ENCODE measurements around the gene RTCA.
A peak's percentile ranks its signal among the peaks of the same experiment; 100 is the strongest.
"Not testable (repeated sequence)": the region's sequence is repeated elsewhere in the genome, so short reads cannot be mapped to it uniquely, and the experiment has no call there.

RTCA gene

DNA sequence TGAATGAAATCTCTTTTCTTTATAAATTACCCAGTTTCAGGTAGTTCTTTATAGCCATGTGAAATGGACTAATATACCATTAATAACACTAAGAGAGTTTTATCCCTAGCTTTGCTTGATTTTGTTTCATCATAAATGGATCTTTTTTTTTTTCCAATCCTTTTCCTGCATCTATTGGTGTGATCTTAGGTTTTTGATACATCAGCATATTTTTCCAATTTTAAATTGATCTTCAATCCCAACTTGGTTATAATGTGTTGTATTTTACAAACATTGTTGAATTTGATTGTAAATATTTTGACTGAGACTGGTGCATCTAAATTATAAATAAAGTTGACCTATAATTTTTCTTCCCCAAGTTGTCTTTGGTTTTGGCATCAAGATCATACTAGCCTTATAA, 4.3 kb upstream of the RTCA start:
- DNase-seq, result no peak

DNA sequence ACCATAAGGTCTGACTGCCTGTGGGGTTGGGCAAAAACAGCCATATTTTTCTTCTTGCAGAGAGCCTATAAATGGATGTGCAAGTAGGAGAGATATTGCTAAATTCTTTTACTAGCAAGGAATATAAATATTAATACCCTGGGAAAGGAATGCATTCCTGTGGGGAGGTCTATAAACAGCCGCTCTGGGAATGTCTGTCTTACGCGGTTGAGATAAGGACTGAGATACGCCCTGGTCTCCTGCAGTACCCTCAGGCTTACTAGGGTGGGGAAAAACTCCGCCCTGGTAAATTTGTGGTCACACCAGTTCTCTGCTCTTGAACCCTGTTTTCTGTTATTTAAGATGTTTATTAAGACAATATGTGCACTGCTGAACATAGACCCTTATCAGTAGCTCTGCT, 1.9 kb upstream of the RTCA start:
- DNase-seq, result not testable (repeated sequence)

DNA sequence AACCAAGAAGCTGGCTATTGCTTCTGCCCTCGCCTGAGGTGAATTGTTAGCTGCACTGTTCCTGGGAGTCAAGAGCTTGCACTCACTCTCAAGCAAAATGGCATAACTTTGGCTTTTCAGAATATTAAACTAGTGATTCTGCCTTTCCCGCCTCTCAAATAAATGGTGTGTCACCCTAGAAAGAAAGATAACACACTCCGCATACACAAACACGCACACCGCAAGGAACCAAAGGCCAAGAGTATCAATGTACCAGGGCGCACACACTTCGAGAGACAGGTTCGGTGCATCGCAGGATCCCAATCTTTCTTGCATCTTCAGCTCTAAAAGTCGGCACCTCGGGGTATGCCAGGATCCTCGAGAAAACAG, 470 bp upstream of the RTCA start:
- DNase-seq, result peak; percentile 13

DNA sequence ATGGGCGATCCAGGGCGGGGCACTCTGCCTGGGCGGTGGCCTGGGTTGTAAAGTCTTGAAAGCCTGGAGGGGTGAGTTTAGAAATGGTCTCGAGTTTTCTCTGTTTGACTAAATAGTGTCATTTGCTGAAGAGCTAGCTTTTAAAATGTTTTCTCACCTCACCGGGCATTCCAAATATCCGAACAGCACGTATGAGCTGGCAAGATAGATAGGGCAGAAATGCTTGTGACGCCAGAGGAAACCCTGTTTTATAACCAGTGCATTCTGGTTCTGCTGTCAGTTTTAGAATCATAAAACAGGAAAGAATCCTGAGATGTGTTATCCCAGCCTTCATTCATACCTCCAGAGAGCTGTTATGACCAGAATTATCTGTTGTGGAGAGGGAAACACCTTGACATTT, 725 bp downstream of the RTCA start:
- DNase-seq, result no peak

DNA sequence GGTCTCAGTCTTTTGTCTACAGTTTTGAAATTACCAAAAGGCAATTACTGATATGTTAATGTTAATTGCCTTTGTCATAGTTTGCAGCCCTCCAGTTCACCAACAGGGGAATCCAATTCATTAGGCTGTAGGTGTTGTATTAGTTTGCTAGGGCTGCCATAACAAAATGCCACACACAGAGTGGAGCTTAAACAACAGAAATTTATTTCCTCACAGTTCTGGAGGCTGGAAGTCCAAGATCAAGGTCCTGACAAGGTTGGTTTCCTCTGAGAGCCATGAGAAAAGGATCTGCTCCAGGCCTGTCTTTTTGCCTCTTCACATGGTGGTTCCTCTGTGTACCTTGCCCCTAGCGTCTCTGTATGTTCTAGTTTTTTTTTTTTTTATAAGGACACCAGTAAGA, 1.3 kb downstream of the RTCA start:
- no peak for DNase-seq

DNA sequence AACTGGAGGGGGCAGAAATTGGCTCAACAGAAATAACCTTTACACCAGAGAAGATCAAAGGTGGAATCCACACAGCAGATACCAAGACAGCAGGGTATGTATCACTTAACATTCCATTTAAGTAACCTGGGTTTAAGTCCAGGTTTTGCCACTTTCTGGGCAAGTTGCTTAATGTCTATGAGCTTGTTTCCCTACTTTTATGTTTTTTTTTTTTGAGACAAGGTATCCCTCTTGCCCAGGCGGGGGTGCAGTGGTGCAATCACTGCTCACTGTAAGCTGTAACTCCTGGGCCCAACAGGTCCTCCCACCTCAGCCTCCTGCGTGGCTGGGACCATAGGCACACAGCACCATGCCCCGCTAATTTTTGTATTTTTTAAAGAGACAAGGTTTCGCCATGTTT, 2.2 kb downstream of the RTCA start:
- DNase-seq, result no peak

DNA sequence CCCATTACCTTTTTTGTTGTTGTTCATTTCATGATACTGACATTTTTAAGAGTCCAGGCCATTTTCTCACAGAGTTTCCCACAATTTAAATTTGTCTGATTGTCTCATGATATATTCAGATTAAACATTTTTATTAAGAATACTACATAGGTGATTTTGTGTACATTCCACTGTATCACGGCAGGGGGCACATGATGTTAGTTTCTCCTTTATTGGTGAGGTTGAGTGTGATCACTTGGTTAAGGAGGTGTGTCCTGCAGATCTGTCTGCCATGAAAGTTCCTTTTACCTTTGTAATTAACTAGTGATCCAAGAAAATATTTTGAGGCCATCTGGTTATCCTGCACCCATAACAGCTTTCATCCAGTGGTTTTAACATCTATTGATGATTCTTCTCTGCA, 11.8 kb downstream of the RTCA start:
- DNase-seq, result no peak

DNA sequence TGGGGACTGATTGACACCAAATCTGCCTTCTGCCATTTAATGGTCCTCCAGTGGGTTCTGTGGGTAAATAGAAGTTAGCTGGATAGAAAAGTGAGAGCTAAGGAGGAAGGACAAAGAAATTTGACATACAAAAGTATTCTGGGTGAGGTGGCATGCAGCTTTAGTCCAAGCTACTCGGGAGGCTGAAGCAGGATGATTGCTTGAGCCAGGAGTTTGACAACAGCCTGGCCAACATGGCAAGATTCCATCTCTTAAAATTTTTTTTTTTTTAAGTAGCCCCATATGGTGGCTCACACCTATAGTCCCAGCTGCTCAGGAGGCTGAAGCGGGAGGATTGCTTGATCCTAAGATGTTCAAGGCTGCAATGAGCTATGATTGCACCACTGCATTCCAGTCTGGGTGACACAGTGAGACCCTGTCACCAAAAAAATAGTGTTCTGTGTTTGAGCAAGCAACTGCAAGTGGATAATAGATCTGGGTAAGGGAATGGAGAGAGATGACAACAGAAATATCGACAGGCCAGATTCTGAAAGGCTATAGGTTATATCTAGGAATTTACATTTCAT, 13.4 kb downstream of the RTCA start:
- DNase-seq, result no peak

DNA sequence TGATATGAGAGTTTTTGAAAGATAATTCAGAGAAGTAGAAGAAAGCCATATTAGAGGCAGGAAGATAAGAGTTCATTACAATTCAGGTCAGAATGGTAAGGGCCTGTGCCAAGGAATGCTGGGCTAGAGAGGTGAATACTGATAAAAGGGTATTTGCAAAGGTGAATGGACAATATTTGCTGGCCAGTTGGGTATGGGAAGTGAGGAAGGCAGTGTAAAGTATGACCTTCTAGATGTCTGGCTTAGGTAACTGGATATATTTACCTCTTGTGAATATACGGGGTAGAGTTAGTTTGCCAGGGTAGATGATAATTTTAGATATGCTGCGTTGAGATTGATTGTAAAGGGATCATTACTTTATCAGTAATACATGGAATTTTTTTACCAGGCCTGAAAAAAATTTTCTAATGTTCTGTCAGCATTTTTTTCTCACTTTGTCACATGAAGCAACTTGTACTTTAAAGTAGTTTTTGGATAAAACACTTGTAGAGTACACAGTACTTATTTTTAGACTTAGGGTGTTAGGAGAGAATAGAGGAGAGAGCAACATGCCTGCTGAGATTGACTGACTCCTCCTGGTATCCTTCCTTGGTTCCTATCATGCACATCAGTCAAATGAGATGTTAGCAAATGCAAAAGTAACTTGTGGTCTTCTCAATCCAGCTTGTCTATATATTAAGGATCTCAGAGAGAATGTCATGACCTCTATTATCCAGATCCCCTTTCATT, 14.1 kb downstream of the RTCA start:
- DNase-seq, result no peak

DNA sequence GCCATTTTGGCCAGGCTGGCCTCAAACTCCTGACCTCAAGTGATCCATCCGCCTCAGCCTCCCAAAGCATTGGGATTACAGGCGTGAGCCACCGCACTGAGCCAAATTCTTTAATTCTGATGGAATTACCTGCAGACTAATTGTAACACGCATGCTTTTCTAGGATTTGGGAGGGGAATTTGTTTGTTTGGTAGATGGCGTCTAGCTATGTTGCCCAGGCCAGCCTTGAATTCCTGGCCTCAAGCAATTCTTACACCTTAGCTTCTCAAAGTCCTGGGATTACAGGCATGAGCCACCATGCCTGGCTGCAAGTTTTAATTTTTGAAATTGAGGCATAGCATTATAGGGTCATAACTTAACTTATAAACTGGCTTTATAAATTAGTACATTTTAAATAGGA, 18.6 kb downstream of the RTCA start:
- no peak for DNase-seq

DNA sequence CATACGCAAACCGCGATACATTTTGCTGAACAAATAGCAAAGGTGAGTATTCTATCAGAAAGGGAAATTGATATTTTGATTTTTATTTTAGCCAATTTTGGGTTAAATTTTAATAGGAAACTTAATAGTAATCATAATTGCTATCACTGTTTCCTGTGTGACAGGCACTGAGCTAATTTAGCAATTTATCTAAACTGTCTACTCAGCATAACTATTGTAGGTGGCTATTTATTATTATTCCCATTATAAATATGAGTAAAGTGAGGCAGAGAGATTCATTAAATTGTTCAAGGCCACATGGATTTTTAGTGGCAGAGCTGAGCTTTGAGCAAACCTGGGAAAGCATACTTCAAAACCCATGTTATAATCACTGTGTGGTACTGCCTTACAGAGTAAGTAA, 21.1 kb downstream of the RTCA start:
- no peak for DNase-seq

DNA sequence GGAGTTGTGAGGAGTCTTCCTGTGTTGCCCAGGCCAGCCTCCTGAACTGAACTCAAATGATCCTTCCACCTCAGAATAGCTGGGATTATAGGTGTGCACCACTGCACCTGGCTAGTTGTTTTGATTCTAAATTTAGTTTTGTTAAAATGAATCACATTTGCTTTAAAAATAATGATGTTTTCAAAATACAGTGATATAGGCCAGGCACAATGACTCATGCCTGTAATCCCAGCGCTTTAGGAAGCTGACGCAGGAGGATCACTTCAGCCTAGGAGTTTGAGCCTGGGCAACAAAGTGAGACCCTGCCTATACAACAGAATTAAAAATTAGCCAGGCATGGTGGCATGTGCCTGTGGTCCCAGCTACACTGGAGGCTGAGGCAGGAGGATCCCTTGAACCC, 24.3 kb downstream of the RTCA start:
- no peak for DNase-seq

DNA sequence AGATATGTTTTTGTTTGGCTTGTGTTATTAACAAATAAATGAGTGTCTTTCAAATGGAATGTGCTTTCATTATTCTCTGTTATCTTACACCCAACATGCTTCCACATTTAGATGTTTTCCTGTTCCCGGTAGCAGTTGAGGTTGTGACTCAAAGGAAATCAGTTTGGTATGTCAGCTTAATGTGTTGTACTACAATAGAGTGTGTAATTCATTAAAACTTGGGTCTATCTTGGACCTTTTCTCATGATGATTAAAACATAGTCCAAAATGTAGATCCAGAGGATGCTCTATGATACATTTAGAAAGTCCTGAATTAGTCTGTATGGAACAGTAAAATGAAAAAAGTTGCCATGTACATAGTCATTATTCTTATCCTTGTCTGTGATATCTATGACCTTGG, 26.7 kb downstream of the RTCA start:
- DNase-seq, result no peak

DNA sequence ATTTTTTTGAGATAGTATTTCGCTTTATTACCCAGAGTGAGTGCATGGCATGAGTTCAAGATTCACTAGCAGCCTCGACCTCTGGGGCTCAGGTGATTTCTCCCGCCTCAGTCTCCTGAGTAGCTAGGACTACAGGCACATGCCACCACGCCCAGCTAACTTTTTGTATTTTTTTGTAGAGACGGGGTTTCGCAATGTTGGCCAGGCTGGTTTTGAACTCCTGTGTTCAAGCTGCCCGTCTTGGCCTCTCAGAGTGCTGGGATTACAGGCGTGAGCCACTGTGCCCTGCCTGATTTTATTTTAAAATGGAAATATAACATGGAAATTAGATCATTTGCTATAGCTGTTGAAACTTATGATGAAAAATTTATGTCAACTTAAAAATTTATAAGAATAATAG, 30.1 kb downstream of the RTCA start:
- DNase-seq, result no peak

DNA sequence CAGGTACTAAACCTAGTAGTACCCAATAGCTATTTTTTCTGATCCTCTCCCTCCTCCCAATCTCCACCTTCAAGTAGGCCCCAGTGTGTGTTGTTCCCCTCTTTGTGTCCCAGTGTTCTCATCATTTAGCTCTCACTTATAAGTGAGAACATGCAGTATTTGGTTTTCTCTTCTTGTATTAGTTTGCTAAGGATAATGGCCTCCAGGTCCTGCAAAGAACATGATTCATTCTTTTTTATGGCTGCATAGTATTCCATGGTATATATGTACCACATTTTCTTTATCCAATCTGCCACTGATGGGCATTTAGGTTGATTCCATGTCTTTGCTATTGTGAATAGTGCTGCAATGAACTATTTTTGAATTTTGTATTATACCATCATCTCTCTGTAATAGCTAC, 31.0 kb downstream of the RTCA start:
- DNase-seq, result not testable (repeated sequence)

DNA sequence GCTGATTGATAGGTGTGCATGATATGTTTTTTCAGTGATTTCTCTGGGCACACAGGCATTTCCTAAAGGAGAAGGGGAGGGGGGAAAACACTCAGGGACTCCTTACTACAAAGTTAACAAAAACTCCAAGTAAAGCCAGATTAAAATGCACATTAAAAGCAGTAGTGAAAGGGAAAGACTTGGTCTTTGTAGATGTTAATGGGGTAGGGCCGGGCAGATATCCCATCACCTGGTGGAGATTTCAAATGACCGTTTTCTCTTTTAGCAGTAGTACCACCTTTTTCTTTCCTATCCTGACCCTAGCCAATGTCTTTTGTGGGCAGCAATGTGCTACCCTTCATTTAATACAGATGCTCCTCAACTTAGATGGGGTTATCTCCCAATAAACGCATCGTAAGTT, 32.5 kb downstream of the RTCA start:
- no peak for DNase-seq

DNA sequence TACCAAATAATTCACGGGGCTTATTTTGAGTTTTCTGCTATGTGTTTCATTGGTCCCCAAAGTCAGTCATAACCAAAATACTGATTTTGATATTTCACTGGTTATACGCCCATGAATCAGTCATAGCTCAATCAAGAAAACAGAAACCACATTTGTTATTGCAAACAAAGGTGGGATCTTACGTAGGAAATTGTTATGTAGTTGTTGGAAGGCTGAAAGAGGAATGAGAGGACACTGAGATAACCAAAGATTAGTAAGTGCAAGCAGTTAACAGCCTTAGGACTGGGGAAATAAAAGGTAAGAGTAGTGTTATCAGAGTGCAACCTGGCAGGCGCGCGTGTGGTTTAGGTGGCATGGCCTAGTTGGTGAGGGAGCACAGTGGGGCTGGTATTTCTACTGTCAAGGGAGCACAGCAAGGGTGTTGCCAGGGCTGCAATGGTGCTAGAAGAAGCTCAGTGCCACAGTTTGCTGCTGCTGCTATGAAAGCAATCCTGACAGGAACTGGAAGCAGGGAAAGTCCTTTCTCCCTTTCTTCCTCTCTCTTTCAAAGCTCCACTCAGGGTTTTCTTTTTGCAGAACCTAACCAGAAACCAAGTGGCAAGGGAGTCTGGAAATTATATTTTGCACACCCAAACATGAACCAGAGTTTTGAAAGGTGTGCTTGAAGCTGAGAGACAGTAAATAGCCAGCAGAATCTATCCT, 33.7 kb downstream of the RTCA start:
- DNase-seq, result no peak

DNA sequence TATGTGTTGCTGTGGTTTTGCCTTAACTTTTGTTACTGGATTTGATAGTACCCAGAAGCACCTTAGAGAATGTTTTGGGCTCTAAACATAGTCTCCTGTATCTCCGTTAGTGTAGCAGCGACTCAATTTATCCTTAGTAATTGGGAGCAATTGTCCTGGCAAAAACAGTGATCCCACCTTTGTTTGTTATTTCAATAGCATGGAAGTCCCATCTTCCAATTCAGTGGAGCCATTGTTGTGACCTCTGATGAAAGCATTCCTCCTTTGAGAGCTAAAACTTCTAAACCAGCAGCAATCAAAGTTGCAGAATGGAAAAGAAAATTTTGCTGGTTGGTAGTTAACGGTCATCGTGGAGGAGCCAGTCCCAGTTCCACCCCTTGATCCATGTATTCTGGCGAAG, 34.7 kb downstream of the RTCA start:
- no peak for DNase-seq

DNA sequence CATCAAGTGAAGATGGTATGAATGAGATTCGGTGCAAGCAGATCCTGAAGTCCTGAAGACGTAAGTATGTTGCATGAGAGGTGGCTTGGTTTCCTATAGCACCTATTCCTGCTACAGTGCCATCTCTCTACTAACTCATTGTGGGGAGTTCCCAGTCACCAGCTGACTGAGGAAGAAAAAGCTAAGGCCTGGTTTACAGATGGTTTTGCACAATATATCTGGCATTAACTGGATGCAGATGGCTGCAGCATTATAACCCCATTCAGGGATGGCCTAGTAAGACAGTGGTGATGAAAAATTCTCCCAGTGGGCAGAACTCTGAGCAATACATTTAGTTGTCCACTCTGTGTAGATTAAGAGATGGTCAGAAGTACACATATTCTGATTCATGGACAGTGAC, 36.7 kb downstream of the RTCA start:
- no peak for DNase-seq

DNA sequence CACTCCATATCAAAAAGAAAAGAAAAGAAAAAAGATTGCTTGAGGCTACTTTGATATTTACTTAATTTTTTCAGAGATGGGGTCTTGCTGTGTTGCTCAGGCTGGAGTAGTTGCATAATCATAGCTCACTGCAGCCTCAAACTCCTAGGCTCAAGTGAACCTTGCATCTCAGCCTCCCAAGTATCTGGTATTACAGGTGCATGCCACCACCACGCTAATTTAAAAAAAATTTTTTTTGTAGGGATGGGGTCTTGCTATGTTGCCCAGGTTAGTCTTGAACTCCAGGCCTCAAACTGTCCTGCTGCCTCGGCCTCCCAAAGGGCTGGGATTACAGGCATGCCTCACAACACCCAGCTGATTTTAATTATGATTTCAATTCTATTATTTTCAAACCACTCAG, 38.2 kb downstream of the RTCA start:
- no peak for DNase-seq

DNA sequence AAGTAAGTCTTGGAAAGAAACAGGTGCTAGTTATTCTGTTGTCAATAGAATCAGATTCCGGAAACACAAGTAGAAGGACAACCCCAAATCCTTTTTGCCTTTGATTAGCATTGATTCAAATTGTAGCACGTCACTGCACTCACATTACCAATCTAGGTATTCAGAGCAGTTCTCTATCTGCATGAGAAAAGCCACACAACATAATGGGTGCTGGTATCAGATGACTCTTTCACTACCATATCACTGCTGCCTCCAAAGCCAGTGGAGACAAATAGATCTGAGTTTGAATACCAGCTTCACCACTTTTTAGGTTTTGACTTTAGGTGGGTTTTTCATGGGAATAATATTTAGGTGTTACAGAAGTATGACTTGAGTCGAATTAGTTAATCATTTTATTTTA, 38.9 kb downstream of the RTCA start:
- DNase-seq, result no peak

DNA sequence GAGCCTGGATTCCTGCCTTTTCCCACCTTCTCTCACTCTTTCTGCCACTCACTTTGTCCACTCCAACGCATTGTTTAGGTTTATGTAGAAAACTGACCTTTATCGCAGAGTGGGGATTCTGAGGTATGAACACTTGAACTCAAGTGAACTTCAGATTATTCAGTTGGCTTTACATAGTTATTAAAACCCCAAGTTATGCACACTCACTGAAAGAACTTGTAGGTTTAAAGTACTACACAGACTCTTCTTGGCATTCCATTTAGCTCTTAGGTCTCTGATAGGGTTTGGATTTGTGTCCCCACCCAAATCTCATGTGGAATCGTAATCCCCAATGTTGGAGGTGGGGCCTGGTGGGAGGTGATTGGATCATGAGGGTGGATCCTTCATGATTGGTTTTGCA, 39.9 kb downstream of the RTCA start:
- DNase-seq, result no peak

DNA sequence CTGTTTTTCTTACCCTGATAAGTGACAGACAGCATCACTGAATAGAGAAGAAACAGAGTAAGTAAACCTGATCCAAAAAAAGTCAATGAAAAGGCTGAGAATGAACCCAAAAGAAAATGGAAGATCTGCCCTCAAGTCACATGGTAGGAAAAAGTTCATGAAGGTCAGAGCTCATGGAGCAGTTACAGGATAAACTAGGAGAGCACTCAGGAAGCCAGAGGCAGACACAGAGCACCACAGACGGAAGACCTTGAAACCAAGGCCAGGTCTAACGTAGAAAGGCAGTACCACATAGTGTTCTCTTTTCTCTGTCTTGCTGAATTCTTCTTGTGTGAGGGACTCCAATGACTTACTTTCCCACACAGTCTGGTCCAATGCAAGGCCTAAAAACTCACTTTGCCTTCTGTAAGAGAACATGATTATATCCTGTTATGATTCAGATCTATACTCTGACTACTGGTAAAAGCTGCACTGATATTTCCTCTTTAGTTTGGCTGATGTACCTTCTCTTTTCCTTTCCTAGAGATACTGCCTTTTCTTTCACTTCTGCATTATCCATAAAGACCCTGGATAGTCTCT, 40.8 kb downstream of the RTCA start:
- no peak for DNase-seq

DNA sequence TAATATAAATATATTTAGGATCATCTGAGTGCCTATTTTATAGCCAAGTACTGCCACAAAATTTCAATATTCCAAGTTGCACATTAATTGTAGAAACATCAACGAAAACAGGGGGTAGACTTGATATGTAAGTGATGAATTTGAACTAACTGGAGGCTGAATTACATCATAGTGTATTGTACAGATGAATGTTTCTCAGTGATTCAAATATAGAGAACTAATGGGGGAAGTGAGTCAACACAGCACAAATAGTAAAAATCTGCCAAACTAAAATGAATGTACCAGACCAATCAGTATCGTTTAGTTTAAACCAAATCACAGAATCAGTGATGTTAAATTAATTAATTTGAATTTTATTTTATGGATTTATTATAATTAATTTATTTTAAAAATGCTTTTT, 42.8 kb downstream of the RTCA start:
- DNase-seq, result no peak
